Activated CD4-positive, alpha-beta memory T cell treated with anti-CD3 and anti-CD28 coated beads for 36 hours (primary cell): Measurements from ENCODE around the gene NIPAL3. TPM values are rescaled to one million over a fixed set of nuclear protein-coding genes. Genes with fewer than 3 reads are reported as not detected.

Experiments used
- CTCF ChIA-PET: fragments of 350-600 bp; sonication (Branson Sonifier 250); formaldehyde crosslinking; loops from one replicate; lab custom pipeline; 2021; ENCODE audit warnings: antibody characterized with exemption, inconsistent platforms; lab: Charles Lee
- POLR2A ChIA-PET: fragments of 350-600 bp; sonication (Branson Sonifier 250); formaldehyde crosslinking; loops from one replicate; lab custom pipeline; 2021; ENCODE audit warnings: antibody characterized with exemption; lab: Charles Lee
- DNase-seq: peaks from one replicate; pipeline ENCODE4 v3.0.0-alpha.2; 2020
- H3K27ac Mint-ChIP-seq: one replicate; pipeline ENCODE4 v1.8.0; 2021; ENCODE audit warnings: mixed read lengths
- H3K27me3 Mint-ChIP-seq: one replicate; pipeline ENCODE4 v1.8.0; 2021; ENCODE audit warnings: mixed read lengths
- H3K36me3 Mint-ChIP-seq: one replicate; pipeline ENCODE4 v1.8.0; 2021; ENCODE audit warnings: mixed read lengths
- H3K4me1 Mint-ChIP-seq: one replicate; pipeline ENCODE4 v1.8.0; 2021; ENCODE audit warnings: low read depth, mixed read lengths
- H3K4me3 Mint-ChIP-seq: one replicate; pipeline ENCODE4 v1.8.0; 2021; ENCODE audit warnings: mild to moderate bottlenecking, mixed read lengths
- H3K9me3 Mint-ChIP-seq: one replicate; pipeline ENCODE4 v1.8.0; 2021; ENCODE audit warnings: mixed read lengths
- intact Hi-C: fragments of 100-400 bp; cut with micrococcal nuclease; formaldehyde crosslinking; loops from one replicate; pipeline ENCODE4 v1.15.1; 2023
- total RNA-seq, 2 experiments: library from RNA; stranded (reverse); gene quantifications; one replicate each; pipeline ENCODE4 v1.2.3, GENCODE V29; 2021

NIPAL3 gene
- total RNA-seq, 2 experiments from 2014 or later: 39.3 to 42.4 TPM

GRCh38 chr1:24463776-24464735, 48.5 kb downstream of the NIPAL3 start:
- H3K9me3 Mint-ChIP-seq: peaks cover 9% of the 10 kb centered on the region
- H3K27me3 Mint-ChIP-seq: no peaks in the 10 kb centered on the region
- peaks cover 28% of the 10 kb centered on the region for H3K4me1 Mint-ChIP-seq
- intact Hi-C loops: no loop called here
- H3K4me3 Mint-ChIP-seq: no peak overlapping the region
- peak overlapping the region; percentile 14 for H3K27ac Mint-ChIP-seq
- peaks cover 56% of the 10 kb centered on the region for H3K36me3 Mint-ChIP-seq
- ChIA-PET CTCF (interaction anchor here (1.3 to 2.3 kb wide), 3 partner anchors 49 to 123 kb away, joined by 3 to 7 read pairs (median 5); partner anchors contain the start of gene NIPAL3), POLR2A (interaction anchor here (1.2 kb wide), 1 partner anchor 37 kb away, joined by 3 read pairs; no protein-coding TSS in a partner anchor)
- no peak for DNase-seq

- POLR2A ChIA-PET: no interaction called here
- intact Hi-C loops: no loop called here
- peaks cover 21% of the 10 kb centered on the region for H3K4me1 Mint-ChIP-seq
Observed at GRCh38 chr1:24465099-24465498, 49.5 kb downstream of the NIPAL3 start.

GRCh38 chr1:24465638-24466037, 50.0 kb downstream of the NIPAL3 start:
- ChIA-PET CTCF (interaction anchor here (1.3 kb wide), 1 partner anchor 62 kb away, joined by 5 read pairs; no protein-coding TSS in a partner anchor), POLR2A (no interaction called here)
- H3K9me3 Mint-ChIP-seq: peaks cover 9% of the 10 kb centered on the region
- peaks cover 21% of the 10 kb centered on the region for H3K4me1 Mint-ChIP-seq
- intact Hi-C loops: no loop called here
- peaks cover 42% of the 10 kb centered on the region for H3K36me3 Mint-ChIP-seq
- H3K4me3 Mint-ChIP-seq: no peak overlapping the region
- DNase-seq: no peak
- H3K27me3 Mint-ChIP-seq: no peaks in the 10 kb centered on the region
- no peak overlapping the region for H3K27ac Mint-ChIP-seq

More at GRCh38 chr1:24465099-24465498, 49.5 kb downstream of the NIPAL3 start:
- CTCF ChIA-PET: interaction anchor here (1.3 to 1.6 kb wide), 2 partner anchors 50 to 62 kb away, joined by 3 to 5 read pairs; partner anchors contain the start of gene NIPAL3
- H3K9me3 Mint-ChIP-seq: peaks cover 9% of the 10 kb centered on the region
- no peak for DNase-seq
- peaks cover 48% of the 10 kb centered on the region for H3K36me3 Mint-ChIP-seq
- no peak overlapping the region for H3K27ac Mint-ChIP-seq
- no peaks in the 10 kb centered on the region for H3K27me3 Mint-ChIP-seq
- no peak overlapping the region for H3K4me3 Mint-ChIP-seq

- H3K4me3 Mint-ChIP-seq: no peak overlapping the region
- CTCF ChIA-PET: no interaction called here
- no peaks in the 10 kb centered on the region for H3K9me3 Mint-ChIP-seq
- intact Hi-C loops: no loop called here
- no peak for DNase-seq
- H3K27ac Mint-ChIP-seq: no peak overlapping the region
- H3K36me3 Mint-ChIP-seq: peaks cover 24% of the 10 kb centered on the region
- H3K4me1 Mint-ChIP-seq: peaks cover 14% of the 10 kb centered on the region
- H3K27me3 Mint-ChIP-seq: no peaks in the 10 kb centered on the region
- POLR2A ChIA-PET: no interaction called here
Observed at GRCh38 chr1:24468685-24469316, 53.2 kb downstream of the NIPAL3 start.

DNA sequence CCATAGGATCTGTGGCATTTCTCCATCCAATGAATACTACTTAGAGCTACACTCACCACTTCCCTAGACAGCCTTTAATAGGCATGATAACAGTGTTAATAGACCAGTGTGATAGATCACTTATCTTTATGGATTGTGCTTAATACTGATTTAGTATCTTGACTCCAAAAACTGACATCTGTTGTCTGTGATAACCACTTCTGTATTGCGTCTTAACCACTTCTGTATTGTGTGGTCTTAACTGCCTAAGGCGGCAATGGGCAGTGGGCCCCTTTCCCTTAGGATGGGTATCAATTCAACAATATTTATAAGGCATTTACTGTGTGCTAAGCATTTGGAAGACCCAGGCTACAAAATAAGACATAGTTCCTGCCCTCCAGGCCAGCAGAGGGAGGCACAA, 55.0 kb downstream of the NIPAL3 start:
- peaks cover 5% of the 10 kb centered on the region for H3K4me1 Mint-ChIP-seq
- no peak overlapping the region for H3K4me3 Mint-ChIP-seq
- no peaks in the 10 kb centered on the region for H3K27me3 Mint-ChIP-seq
- H3K36me3 Mint-ChIP-seq: peaks cover 22% of the 10 kb centered on the region
- no peak for DNase-seq
- H3K9me3 Mint-ChIP-seq: no peaks in the 10 kb centered on the region
- POLR2A ChIA-PET: no interaction called here
- intact Hi-C loops: no loop called here
- no peak overlapping the region for H3K27ac Mint-ChIP-seq
- CTCF ChIA-PET: interaction anchor here (1.9 kb wide), 1 partner anchor 117 kb away, joined by 4 read pairs; no protein-coding TSS in a partner anchor

- ChIA-PET POLR2A (interaction anchor here (0.9 to 1.9 kb wide), 2 partner anchors 8 to 10 kb away, joined by 3 to 7 read pairs; no protein-coding TSS in a partner anchor), CTCF (no interaction called here)
- no peak overlapping the region for H3K27ac Mint-ChIP-seq
- DNase-seq: no peak
- H3K4me1 Mint-ChIP-seq: peaks cover 3% of the 10 kb centered on the region
- no peaks in the 10 kb centered on the region for H3K27me3 Mint-ChIP-seq
- H3K9me3 Mint-ChIP-seq: no peaks in the 10 kb centered on the region
- H3K4me3 Mint-ChIP-seq: no peak overlapping the region
- intact Hi-C loops: no loop called here
- peaks cover 9% of the 10 kb centered on the region for H3K36me3 Mint-ChIP-seq
Observed at GRCh38 chr1:24472527-24473251, 57.1 kb downstream of the NIPAL3 start.

GRCh38 chr1:24474193-24474592, 58.6 kb downstream of the NIPAL3 start:
- H3K36me3 Mint-ChIP-seq: peaks cover 1% of the 10 kb centered on the region
- POLR2A ChIA-PET: interaction anchor here (1.2 kb wide), 1 partner anchor 28 kb away, joined by 3 read pairs; no protein-coding TSS in a partner anchor
- no peak overlapping the region for H3K4me3 Mint-ChIP-seq

GRCh38 chr1:24475700-24476099, 60.1 kb downstream of the NIPAL3 start:
- POLR2A ChIA-PET: no interaction called here
- H3K27ac Mint-ChIP-seq: no peak overlapping the region
- peaks cover 13% of the 10 kb centered on the region for H3K4me1 Mint-ChIP-seq
- H3K9me3 Mint-ChIP-seq: no peaks in the 10 kb centered on the region
- no peak for DNase-seq
- H3K36me3 Mint-ChIP-seq: peaks cover 3% of the 10 kb centered on the region
- H3K27me3 Mint-ChIP-seq: no peaks in the 10 kb centered on the region
- no peak overlapping the region for H3K4me3 Mint-ChIP-seq
- CTCF ChIA-PET: no interaction called here
- intact Hi-C loops: no loop called here

More at GRCh38 chr1:24474193-24474592, 58.6 kb downstream of the NIPAL3 start:
- no peak for DNase-seq
- Mint-ChIP-seq H3K27me3 (no peaks in the 10 kb centered on the region), H3K4me1 (peaks cover 3% of the 10 kb centered on the region), H3K27ac (no peak overlapping the region), H3K9me3 (no peaks in the 10 kb centered on the region)
- intact Hi-C loops: no loop called here
- CTCF ChIA-PET: no interaction called here

GRCh38 chr1:24476571-24476970, 61.0 kb downstream of the NIPAL3 start:
- no peak overlapping the region for H3K4me3 Mint-ChIP-seq
- CTCF ChIA-PET: interaction anchor here (0.7 to 1.6 kb wide), 4 partner anchors 10 to 326 kb away, joined by 3 to 10 read pairs (median 6); partner anchors contain the start of gene NIPAL3
- no peak overlapping the region for H3K27ac Mint-ChIP-seq
- H3K9me3 Mint-ChIP-seq: no peaks in the 10 kb centered on the region
- H3K36me3 Mint-ChIP-seq: peaks cover 3% of the 10 kb centered on the region
- POLR2A ChIA-PET: no interaction called here
- H3K27me3 Mint-ChIP-seq: no peaks in the 10 kb centered on the region
- intact Hi-C loops: no loop called here
- no peak for DNase-seq
- H3K4me1 Mint-ChIP-seq: peaks cover 22% of the 10 kb centered on the region

DNA sequence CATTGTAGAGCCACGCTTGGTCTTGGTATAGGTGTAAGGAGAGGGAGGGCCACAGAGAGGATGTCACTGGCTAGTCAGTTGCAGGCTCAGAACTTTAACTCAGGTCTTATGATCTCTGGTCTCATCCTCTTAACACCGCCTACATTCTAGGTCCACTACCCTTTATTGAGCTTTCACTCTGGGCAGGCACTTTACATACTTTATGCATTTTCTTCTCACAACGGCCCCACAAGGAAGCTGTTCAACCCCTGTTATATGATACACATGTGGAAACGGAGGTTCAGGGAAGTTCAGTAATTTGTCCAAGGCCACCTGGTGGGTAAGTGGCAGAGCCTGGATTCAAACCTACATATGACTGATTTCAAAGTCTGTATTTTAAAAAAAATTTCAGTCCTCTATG, 61.7 kb downstream of the NIPAL3 start:
- POLR2A ChIA-PET: no interaction called here
- Mint-ChIP-seq H3K36me3 (peaks cover 3% of the 10 kb centered on the region), H3K27me3 (no peaks in the 10 kb centered on the region), H3K4me3 (no peak overlapping the region), H3K9me3 (no peaks in the 10 kb centered on the region), H3K4me1 (peaks cover 29% of the 10 kb centered on the region), H3K27ac (no peak overlapping the region)
- no peak for DNase-seq
- CTCF ChIA-PET: interaction anchor here (1.1 to 1.6 kb wide), 4 partner anchors 9 to 110 kb away, joined by 4 to 10 read pairs (median 6); partner anchors contain the start of gene NIPAL3
- intact Hi-C loops: no loop called here

DNA sequence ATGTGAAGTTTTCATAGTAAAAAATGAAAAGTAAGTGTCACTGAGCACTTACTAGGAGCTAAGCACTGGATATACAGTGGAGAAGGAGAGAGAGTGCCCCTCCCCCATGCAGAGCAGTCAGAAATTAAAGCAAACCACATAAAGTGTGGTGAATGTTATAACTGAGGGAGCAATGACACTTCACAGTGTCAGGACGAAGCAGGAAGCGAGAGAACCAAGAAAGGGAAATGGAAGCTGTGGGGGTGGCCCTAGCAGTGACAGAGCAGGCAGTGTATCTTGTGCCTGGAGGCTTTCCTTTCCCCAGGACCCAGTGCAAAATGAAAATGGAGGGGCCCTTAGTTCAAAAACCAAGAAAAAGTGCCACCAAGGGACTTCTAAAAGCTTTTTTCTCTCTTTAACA, 65.5 kb downstream of the NIPAL3 start:
- Mint-ChIP-seq H3K4me3 (peak overlapping the region; percentile 58), H3K4me1 (peaks cover 60% of the 10 kb centered on the region), H3K36me3 (peaks cover 7% of the 10 kb centered on the region), H3K27me3 (no peaks in the 10 kb centered on the region), H3K9me3 (no peaks in the 10 kb centered on the region), H3K27ac (peak overlapping the region; percentile 97)
- CTCF ChIA-PET: interaction anchor here (0.6 to 2.2 kb wide), 10 partner anchors 10 to 473 kb away, joined by 3 to 15 read pairs (median 4); partner anchors contain the start of genes NIPAL3 and RCAN3
- POLR2A ChIA-PET: interaction anchor here (0.7 to 2.7 kb wide), 7 partner anchors 9 to 188 kb away, joined by 3 to 19 read pairs (median 5); partner anchors contain the start of genes NIPAL3 and RCAN3
- DNase-seq: peak; percentile 83
- intact Hi-C loops: loop anchor here (1.0 to 10.0 kb wide), 7 partner anchors 21 to 444 kb away; partner anchors contain the start of genes NIPAL3, RCAN3 and SRRM1
